Measurements from ENCODE around the gene WARS2.

WARS2 gene

GRCh38 chr1:119081267-119081666 lies 59.2 kb downstream of the WARS2 start:
- DNase-seq = no peak

- DNase-seq = no peak
Measured at GRCh38 chr1:119080586-119080985, 59.9 kb downstream of the WARS2 start.

GRCh38 chr1:119079881-119080280 lies 60.6 kb downstream of the WARS2 start:
- DNase-seq = no peak

- no peak for DNase-seq
Measured at GRCh38 chr1:119075614-119076013, 64.8 kb downstream of the WARS2 start.

- DNase-seq = no peak
Measured at GRCh38 chr1:119071321-119071720, 69.1 kb downstream of the WARS2 start.

- DNase-seq = no peak
Measured at GRCh38 chr1:119069682-119070081, 70.8 kb downstream of the WARS2 start.

- DNase-seq = no peak
Measured at GRCh38 chr1:119068427-119068826, 72.0 kb downstream of the WARS2 start.

- no peak for DNase-seq
Measured at GRCh38 chr1:119061700-119062099, 78.8 kb downstream of the WARS2 start.

- no peak for DNase-seq
Measured at GRCh38 chr1:119055568-119055967, 84.9 kb downstream of the WARS2 start.

- DNase-seq = no peak
Measured at GRCh38 chr1:119053917-119054316, 86.5 kb downstream of the WARS2 start.

GRCh38 chr1:119052267-119052666 lies 88.2 kb downstream of the WARS2 start:
- no peak for DNase-seq

- no peak for DNase-seq
Measured at GRCh38 chr1:119048624-119049404, 91.6 kb downstream of the WARS2 start.

GRCh38 chr1:119046785-119047438 lies 93.5 kb downstream of the WARS2 start:
- no peak for DNase-seq

- no peak for DNase-seq
Measured at GRCh38 chr1:119046429-119046784, 94.0 kb downstream of the WARS2 start.

- DNase-seq = no peak
Measured at GRCh38 chr1:119045096-119045746, 95.2 kb downstream of the WARS2 start.

- DNase-seq = no peak
Measured at GRCh38 chr1:119040906-119041305, 99.5 kb downstream of the WARS2 start.

- no peak for DNase-seq
Measured at GRCh38 chr1:119040489-119040888, 100.0 kb downstream of the WARS2 start.

- DNase-seq = no peak
Measured at GRCh38 chr1:119038363-119038762, 102.1 kb downstream of the WARS2 start.

GRCh38 chr1:119034359-119034758 lies 106.1 kb downstream of the WARS2 start:
- DNase-seq = no peak

GRCh38 chr1:119032986-119033385 lies 107.5 kb downstream of the WARS2 start:
- DNase-seq = no peak

GRCh38 chr1:119027759-119028158 lies 112.7 kb downstream of the WARS2 start:
- no peak for DNase-seq

- no peak for DNase-seq
Measured at GRCh38 chr1:119026956-119027355, 113.5 kb downstream of the WARS2 start.

GRCh38 chr1:119015547-119015946 lies 124.9 kb downstream of the WARS2 start:
- DNase-seq = no peak

- DNase-seq = no peak
Measured at GRCh38 chr1:119012383-119012782, 128.1 kb downstream of the WARS2 start.
